Tibial nerve (tissue), 4 donors: Measurements from ENCODE around the gene PHACTR1. TPM values are rescaled to one million over a fixed set of nuclear protein-coding genes. Genes with fewer than 3 reads are reported as not detected.

Source experiments
- DNase-seq, 2 donors: peaks; one replicate each; pipeline ENCODE4 v3.0.0-alpha.2; 2019; ENCODE audit warnings: low spot score in 2 of 2
- H3K27ac ChIP-seq, 4 donors: fragments of 200-600 bp; sonication (generic) in 3 of 4; one replicate each; pipeline ENCODE4 v1.5.1; 2017 to 2019; ENCODE audit warnings: mild to moderate bottlenecking in 1 of 4
- H3K27me3 ChIP-seq, 2 donors: fragments of 200-600 bp; sonication (generic) in 1 of 2; one replicate each; pipeline versions ENCODE4 v1.5.1 to v1.6.0; 2017 to 2019
- H3K36me3 ChIP-seq, 3 donors: fragments of 200-600 bp; sonication (generic); one replicate each; pipeline ENCODE4 v1.5.1; 2018 to 2019
- H3K4me1 ChIP-seq, 4 donors: fragments of 200-600 bp; sonication (generic) in 3 of 4; one replicate each; pipeline ENCODE4 v1.5.1; 2017 to 2019
- H3K4me3 ChIP-seq, 4 donors: fragments of 200-600 bp; sonication (generic) in 3 of 4; one replicate each; pipeline ENCODE4 v1.5.1; 2017 to 2019; ENCODE audit warnings: mild to moderate bottlenecking in 1 of 4, moderate library complexity in 1 of 4
- H3K9me3 ChIP-seq, 4 donors: fragments of 200-600 bp; sonication (generic) in 3 of 4; one replicate each; pipeline ENCODE4 v1.5.1; 2017 to 2019
- CTCF ChIP-seq, 5 experiments: fragments of 200-600 bp in 3 of 5; fragments of 450-650 bp in 2 of 5; sonication (generic) in 3 of 5; IDR thresholded peaks; one replicate each; pipeline ENCODE4 v1.5.1; 2016 to 2019; ENCODE audit warnings: antibody characterized with exemption in 5 of 5, mild to moderate bottlenecking in 3 of 5, moderate library complexity in 2 of 5
- EP300 ChIP-seq, 2 donors: sonication (generic); formaldehyde crosslinking; IDR thresholded peaks; one replicate each; pipeline ENCODE4 v1.6.1; 2017; ENCODE audit warnings: antibody characterized with exemption in 2 of 2, mild to moderate bottlenecking in 1 of 2
- POLR2A ChIP-seq, 2 donors: fragments of 450-650 bp; IDR thresholded peaks; one replicate each; pipeline ENCODE4 v1.6.1; 2017; ENCODE audit warnings: antibody characterized with exemption in 2 of 2, mild to moderate bottlenecking in 2 of 2, moderate library complexity in 2 of 2
- WGBS, 2 donors: methylation state at CpG; one replicate each; pipeline ENCODE4 v1.1.5; 2018; 5-methylcytosine and 5-hydroxymethylcytosine counted together
- total RNA-seq, 4 donors: library from RNA; depleted of rRNA; stranded (reverse); fragments of >200 nt; gene quantifications; one replicate each; pipeline ENCODE4 v1.1.0, GENCODE V29; 2016

Gene PHACTR1
- total RNA-seq, 4 donors from 2014 or later, result 1.5 to 2.7 (median 1.6) TPM

- WGBS, 2 donors, result 96 to 97% methylated on average over 2 of the region's 2 CpGs
- H3K36me3 ChIP-seq, result no peaks in the 10 kb centered on the region
- H3K4me3 ChIP-seq, result no peak overlapping the region
- no peaks in the 10 kb centered on the region for H3K4me1 ChIP-seq
- TF ChIP-seq POLR2A (IDR thresholded peaks at IDR 0.05), result no peak
- TF ChIP-seq EP300 (IDR thresholded peaks at IDR 0.05), result no peak
- TF ChIP-seq CTCF (IDR thresholded peaks at IDR 0.05), result no peak
- no peak for DNase-seq
- H3K27ac ChIP-seq, result no peak overlapping the region
- no peaks in the 10 kb centered on the region for H3K9me3 ChIP-seq
- no peaks in the 10 kb centered on the region for H3K27me3 ChIP-seq
Observed at GRCh38 chr6:13177664-13178063, 461.1 kb downstream of the PHACTR1 start.

GRCh38 chr6:13178107-13178506, 461.5 kb downstream of the PHACTR1 start:
- Histone ChIP-seq H3K36me3 (no peaks in the 10 kb centered on the region), H3K9me3 (no peaks in the 10 kb centered on the region), H3K27me3 (no peaks in the 10 kb centered on the region), H3K4me1 (no peaks in the 10 kb centered on the region), H3K27ac (no peak overlapping the region), H3K4me3 (no peak overlapping the region)
- DNase-seq, result no peak
- TF ChIP-seq POLR2A (IDR thresholded peaks at IDR 0.05), result no peak
- TF ChIP-seq EP300 (IDR thresholded peaks at IDR 0.05), result no peak
- no peak for TF ChIP-seq CTCF (IDR thresholded peaks at IDR 0.05)
- WGBS, 2 donors, result 27 to 39% methylated on average over 4 of the region's 5 CpGs

GRCh38 chr6:13180538-13180937, 464.0 kb downstream of the PHACTR1 start:
- Histone ChIP-seq H3K36me3 (no peaks in the 10 kb centered on the region), H3K9me3 (no peaks in the 10 kb centered on the region), H3K27me3 (no peaks in the 10 kb centered on the region), H3K4me1 (no peaks in the 10 kb centered on the region), H3K4me3 (no peak overlapping the region), H3K27ac (no peak overlapping the region)
- 77 to 84% methylated on average over 7 of the region's 7 CpGs for WGBS, 2 donors
- DNase-seq, result no peak
- TF ChIP-seq CTCF (IDR thresholded peaks at IDR 0.05) (no peak), EP300 (IDR thresholded peaks at IDR 0.05) (no peak), POLR2A (IDR thresholded peaks at IDR 0.05) (no peak)

GRCh38 chr6:13181393-13181792, 464.8 kb downstream of the PHACTR1 start:
- no peaks in the 10 kb centered on the region for H3K4me1 ChIP-seq
- H3K36me3 ChIP-seq, result no peaks in the 10 kb centered on the region
- 39% methylated on average over 8 of the region's 8 CpGs for WGBS, 2 donors

More at GRCh38 chr6:13181393-13181792, 464.8 kb downstream of the PHACTR1 start:
- Histone ChIP-seq H3K27me3 (no peaks in the 10 kb centered on the region), H3K27ac (no peak overlapping the region), H3K4me3 (no peak overlapping the region), H3K9me3 (no peaks in the 10 kb centered on the region)
- no peak for DNase-seq
- no peak for TF ChIP-seq CTCF (IDR thresholded peaks at IDR 0.05)
- no peak for TF ChIP-seq EP300 (IDR thresholded peaks at IDR 0.05)
- no peak for TF ChIP-seq POLR2A (IDR thresholded peaks at IDR 0.05)
